ENCODE data around the gene LYRM9. TPM values are rescaled to one million over a fixed set of nuclear protein-coding genes. Genes with fewer than 3 reads are reported as not detected.

Gene LYRM9
- total and polyA plus RNA-seq, 2 donors (not counting 1 experiment from before 2014, with no cell fraction given) = 9.7 to 13.7 TPM

DNA sequence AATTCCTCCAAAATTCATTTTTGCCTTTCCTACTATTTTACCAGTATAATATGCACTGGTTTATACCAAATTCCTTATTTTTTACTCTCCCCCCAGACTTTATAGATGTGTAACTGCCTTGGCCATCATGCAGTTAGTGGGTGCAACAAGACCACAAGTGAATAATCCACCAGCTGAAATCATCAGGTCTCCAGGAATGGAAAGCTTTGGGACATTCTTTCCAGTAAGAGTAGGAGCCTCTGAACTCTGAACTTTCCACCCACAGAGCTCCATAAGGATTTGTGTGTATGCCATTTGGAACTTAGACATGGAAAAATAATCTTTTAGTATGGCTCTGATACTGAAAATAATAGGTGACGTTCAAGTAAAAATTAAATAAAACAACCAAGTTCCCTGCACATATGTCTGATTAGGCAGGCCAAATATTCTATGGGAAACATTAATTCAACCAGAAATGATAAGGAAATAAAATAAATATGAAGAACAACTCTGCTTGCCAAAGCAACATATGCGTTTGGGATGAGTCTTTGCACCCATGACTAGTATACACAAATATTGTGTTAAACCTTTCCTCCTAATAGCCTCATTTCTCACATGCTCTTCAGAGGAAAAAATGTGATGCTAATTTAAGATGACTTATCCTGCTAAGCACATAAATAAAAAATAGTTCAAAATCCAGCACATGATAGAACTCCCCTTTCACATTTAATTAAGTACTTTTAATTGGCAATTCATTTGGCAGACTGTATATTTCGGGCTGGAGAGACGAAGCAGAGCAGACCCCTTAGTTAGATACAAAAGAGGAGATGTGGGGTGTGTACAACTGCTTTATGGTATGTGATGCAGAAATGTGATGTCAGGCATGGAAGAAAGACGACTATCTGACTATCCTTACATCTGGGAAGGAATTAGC, 11.6 kb upstream of the LYRM9 start:
- H4K20me1 ChIP-seq (ENCODE audit: control insufficient read depth, extremely low read depth, insufficient read depth, low read length) = no peaks in the 10 kb centered on the region
- H3K4me3 ChIP-seq (replicated peaks in 1 of 4; ENCODE audit: control extremely low read depth in 1 of 4, insufficient read depth in 1 of 4, low read depth in 3 of 4, low read length in 4 of 4) = no peak overlapping the region
- no peaks in the 10 kb centered on the region for H3K9me3 ChIP-seq (ENCODE audit: control insufficient read depth, insufficient read depth, low read depth, low read length)
- H3K79me2 ChIP-seq (ENCODE audit: control insufficient read depth, insufficient read depth, low read length) = no peaks in the 10 kb centered on the region
- DNase-seq (ENCODE audit: low read depth in 2 of 2) = no peak
- no peaks in the 10 kb centered on the region for H3K4me1 ChIP-seq (ENCODE audit: control insufficient read depth, extremely low read depth, insufficient read depth, low read length)
- H3K27ac ChIP-seq (ENCODE audit: insufficient read depth, low read length) = no peak overlapping the region
- no peak overlapping the region for H2AFZ ChIP-seq (ENCODE audit: low read length)
- H3K4me2 ChIP-seq (ENCODE audit: extremely low read depth, insufficient read depth, low read length) = no peak overlapping the region
- no peaks in the 10 kb centered on the region for H3K27me3 ChIP-seq (ENCODE audit: control insufficient read depth, insufficient read depth, low read length)
- H3K36me3 ChIP-seq (ENCODE audit: control insufficient read depth, insufficient read depth, low read length) = no peaks in the 10 kb centered on the region
- H3K9ac ChIP-seq (ENCODE audit: insufficient read depth, low read length) = no peak overlapping the region
- TF ChIP-seq CTCF (conservative IDR thresholded peaks at IDR 0.05 in 1 of 2, IDR thresholded peaks at IDR 0.05 in 1 of 2; ENCODE audit: low read depth in 1 of 2, low read length in 2 of 2) = no peak
- TF ChIP-seq EZH2 (IDR thresholded peaks at IDR 0.05; ENCODE audit: low read length, missing control alignments) = no peak

- Histone ChIP-seq H3K27ac (ENCODE audit: insufficient read depth, low read length) (no peak overlapping the region), H4K20me1 (ENCODE audit: control insufficient read depth, extremely low read depth, insufficient read depth, low read length) (no peaks in the 10 kb centered on the region), H3K9ac (ENCODE audit: insufficient read depth, low read length) (no peak overlapping the region), H3K9me3 (ENCODE audit: control insufficient read depth, insufficient read depth, low read depth, low read length) (no peaks in the 10 kb centered on the region), H3K4me1 (ENCODE audit: control insufficient read depth, extremely low read depth, insufficient read depth, low read length) (no peaks in the 10 kb centered on the region), H3K27me3 (ENCODE audit: control insufficient read depth, insufficient read depth, low read length) (no peaks in the 10 kb centered on the region), H3K4me2 (ENCODE audit: extremely low read depth, insufficient read depth, low read length) (no peak overlapping the region), H3K79me2 (ENCODE audit: control insufficient read depth, insufficient read depth, low read length) (no peaks in the 10 kb centered on the region), H2AFZ (ENCODE audit: low read length) (no peak overlapping the region), H3K4me3 (replicated peaks in 1 of 4; ENCODE audit: control extremely low read depth in 1 of 4, insufficient read depth in 1 of 4, low read depth in 3 of 4, low read length in 4 of 4) (no peak overlapping the region), H3K36me3 (ENCODE audit: control insufficient read depth, insufficient read depth, low read length) (no peaks in the 10 kb centered on the region)
- DNase-seq (ENCODE audit: low read depth in 2 of 2) = no peak
- TF ChIP-seq CTCF (conservative IDR thresholded peaks at IDR 0.05 in 1 of 2, IDR thresholded peaks at IDR 0.05 in 1 of 2; ENCODE audit: low read depth in 1 of 2, low read length in 2 of 2) (no peak), EZH2 (IDR thresholded peaks at IDR 0.05; ENCODE audit: low read length, missing control alignments) (no peak)
Observed at GRCh38 chr17:27904114-27904513, 10.9 kb upstream of the LYRM9 start.

DNA sequence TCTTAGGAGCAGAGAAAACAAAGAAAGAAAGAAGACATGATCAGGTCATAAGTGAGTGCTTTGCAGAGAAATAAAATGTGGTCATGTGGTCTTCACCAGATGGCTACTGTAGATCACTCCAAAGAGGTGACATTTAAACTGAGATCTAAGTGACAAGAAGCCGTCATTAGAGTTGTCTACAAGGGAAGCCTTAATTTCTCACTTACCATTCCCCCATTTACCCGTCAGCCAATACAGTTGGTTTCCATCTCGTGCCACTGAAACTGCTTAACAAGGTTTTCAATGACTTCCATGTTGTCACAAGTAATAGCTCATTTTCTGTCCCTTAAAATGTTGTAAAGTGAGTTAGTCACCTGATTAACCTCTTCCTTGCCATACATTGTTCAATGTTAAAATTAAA, 6.4 kb upstream of the LYRM9 start:
- no peak for DNase-seq (ENCODE audit: low read depth in 2 of 2)
- H3K9ac ChIP-seq (ENCODE audit: insufficient read depth, low read length) = no peak overlapping the region
- H3K4me2 ChIP-seq (ENCODE audit: extremely low read depth, insufficient read depth, low read length) = no peak overlapping the region
- no peaks in the 10 kb centered on the region for H4K20me1 ChIP-seq (ENCODE audit: control insufficient read depth, extremely low read depth, insufficient read depth, low read length)
- H3K27ac ChIP-seq (ENCODE audit: insufficient read depth, low read length) = no peak overlapping the region
- no peaks in the 10 kb centered on the region for H3K36me3 ChIP-seq (ENCODE audit: control insufficient read depth, insufficient read depth, low read length)
- no peak for TF ChIP-seq EZH2 (IDR thresholded peaks at IDR 0.05; ENCODE audit: low read length, missing control alignments)
- no peak for TF ChIP-seq CTCF (conservative IDR thresholded peaks at IDR 0.05 in 1 of 2, IDR thresholded peaks at IDR 0.05 in 1 of 2; ENCODE audit: low read depth in 1 of 2, low read length in 2 of 2)
- no peak overlapping the region for H3K4me3 ChIP-seq (replicated peaks in 1 of 4; ENCODE audit: control extremely low read depth in 1 of 4, insufficient read depth in 1 of 4, low read depth in 3 of 4, low read length in 4 of 4)
- H3K79me2 ChIP-seq (ENCODE audit: control insufficient read depth, insufficient read depth, low read length) = no peaks in the 10 kb centered on the region
- H3K4me1 ChIP-seq (ENCODE audit: control insufficient read depth, extremely low read depth, insufficient read depth, low read length) = no peaks in the 10 kb centered on the region
- no peak overlapping the region for H2AFZ ChIP-seq (ENCODE audit: low read length)
- peaks cover 7% of the 10 kb centered on the region for H3K27me3 ChIP-seq (ENCODE audit: control insufficient read depth, insufficient read depth, low read length)
- no peaks in the 10 kb centered on the region for H3K9me3 ChIP-seq (ENCODE audit: control insufficient read depth, insufficient read depth, low read depth, low read length)
